B cell (primary cell): ENCODE measurements around the gene HDAC10. TPM values are rescaled to one million over a fixed set of nuclear protein-coding genes. Genes with fewer than 3 reads are reported as not detected.

Experiments
- ATAC-seq: fragments of 200-7000 bp; cut with Tn5 transposase; one replicate; pipeline ENCODE4 v1.10.0; 2021; ENCODE audit warnings: low read depth, mild to moderate bottlenecking, moderate number of reproducible peaks, moderate library complexity
- CTCF ChIA-PET: fragments of 350-600 bp; sonication (Branson Sonifier 250); formaldehyde crosslinking; loops from one replicate; lab custom pipeline; 2021; ENCODE audit warnings: antibody characterized with exemption, inconsistent platforms; lab: Charles Lee
- POLR2A ChIA-PET: fragments of 350-600 bp; sonication (Branson Sonifier 250); formaldehyde crosslinking; loops from one replicate; lab custom pipeline; 2021; ENCODE audit warnings: antibody characterized with exemption; lab: Charles Lee
- DNase-seq: peaks from one replicate; pipeline ENCODE4 v3.0.0; 2013
- H2AFZ ChIP-seq: 2 replicates; pipeline ENCODE4 v1.6.1; 2012; ENCODE audit warnings: mild to moderate bottlenecking, low read depth, low read length; ENCODE audit not compliant: insufficient read depth, poor library complexity, severe bottlenecking
- H3K27ac ChIP-seq, 2 donors: 1 replicate in 1 of 2; 2 replicates in 1 of 2; pipeline ENCODE4 v1.5.1; 2012 to 2013; ENCODE audit warnings: low read length in 2 of 2, mild to moderate bottlenecking in 2 of 2, moderate library complexity in 1 of 2
- H3K27me3 ChIP-seq, 4 experiments: fragments of 200-600 bp in 1 of 4; sonication (generic) in 1 of 4; replicated peaks in 1 of 4; 1 replicate in 2 of 4; 2 replicates in 2 of 4; pipeline versions ENCODE4 v1.6.1 to v1.7.0; 2013 to 2016; ENCODE audit warnings: low read length in 3 of 4, mild to moderate bottlenecking in 2 of 4, mixed read lengths in 1 of 4, moderate library complexity in 1 of 4; ENCODE audit not compliant: insufficient read depth in 4 of 4, control insufficient read depth in 3 of 4; ENCODE audit errors: control extremely low read depth in 1 of 4
- H3K36me3 ChIP-seq, 2 experiments: replicated peaks in 1 of 2; 1 replicate in 1 of 2; 2 replicates in 1 of 2; pipeline versions ENCODE4 v1.6.1 to v1.7.1; 2013; ENCODE audit warnings: low read length in 1 of 2; ENCODE audit not compliant: insufficient read depth in 2 of 2, control insufficient read depth in 1 of 2; ENCODE audit errors: control extremely low read depth in 1 of 2, extremely low read depth in 1 of 2
- H3K4me1 ChIP-seq, 2 donors: fragments of 200-600 bp in 1 of 2; sonication (generic) in 1 of 2; 1 replicate in 1 of 2; 2 replicates in 1 of 2; pipeline versions ENCODE4 v1.5.1 to v1.6.1; 2013 to 2017; ENCODE audit warnings: low read length in 2 of 2; ENCODE audit not compliant: control insufficient read depth in 2 of 2, insufficient read depth in 2 of 2
- H3K4me2 ChIP-seq: replicated peaks from 2 replicates; pipeline ENCODE3; 2012; ENCODE audit warnings: mild to moderate bottlenecking, low read depth, low read length; ENCODE audit not compliant: poor library complexity, severe bottlenecking
- H3K4me3 ChIP-seq, 5 experiments: fragments of 200-600 bp in 1 of 5; sonication (generic) in 1 of 5; 1 replicate in 3 of 5; 2 replicates in 2 of 5; pipeline versions ENCODE4 v1.5.1 to v1.7.0; 2011 to 2016; ENCODE audit warnings: low read length in 4 of 5, mild to moderate bottlenecking in 4 of 5, low read depth in 2 of 5, control low read depth in 1 of 5, moderate library complexity in 1 of 5; ENCODE audit not compliant: insufficient read depth in 1 of 5; ENCODE audit errors: control extremely low read depth in 1 of 5, extremely low read depth in 1 of 5
- H3K79me2 ChIP-seq: fragments of 200-600 bp; sonication (generic); one replicate; pipeline ENCODE4 v1.6.0; 2016; ENCODE audit warnings: low read length; ENCODE audit not compliant: control insufficient read depth, insufficient read depth
- H3K9ac ChIP-seq: fragments of 200-600 bp; sonication (generic); 2 replicates; pipeline ENCODE4 v1.6.1; 2017; ENCODE audit warnings: mild to moderate bottlenecking, low read length, moderate library complexity
- H3K9me3 ChIP-seq, 3 donors: one replicate each; pipeline versions ENCODE4 v1.6.1 to v1.7.1; 2013; ENCODE audit warnings: low read length in 2 of 3; ENCODE audit not compliant: control insufficient read depth in 2 of 3, insufficient read depth in 1 of 3; ENCODE audit errors: control extremely low read depth in 1 of 3
- H4K20me1 ChIP-seq: 2 replicates; pipeline ENCODE4 v1.6.0; 2012; ENCODE audit warnings: mild to moderate bottlenecking, low read length; ENCODE audit not compliant: insufficient read depth, control insufficient read depth, poor library complexity, severe bottlenecking
- H3K27ac Mint-ChIP-seq: one replicate; pipeline ENCODE4 v1.8.0; 2021; ENCODE audit warnings: mixed read lengths
- H3K27me3 Mint-ChIP-seq: one replicate; pipeline ENCODE4 v1.8.0; 2021; ENCODE audit warnings: mixed read lengths
- H3K4me1 Mint-ChIP-seq: one replicate; pipeline ENCODE4 v1.8.0; 2021; ENCODE audit warnings: mixed read lengths
- H3K4me3 Mint-ChIP-seq: one replicate; pipeline ENCODE4 v1.8.0; 2021; ENCODE audit warnings: mixed read lengths
- H3K9me3 Mint-ChIP-seq: one replicate; pipeline ENCODE4 v1.8.0; 2022; ENCODE audit warnings: mixed read lengths; ENCODE audit not compliant: insufficient read depth
- EZH2 ChIP-seq: IDR thresholded peaks from 2 replicates; pipeline ENCODE4 v1.6.1; 2012; ENCODE audit warnings: borderline replicate concordance, low read depth, mild to moderate bottlenecking, moderate library complexity, low read length; ENCODE audit not compliant: insufficient read depth, poor library complexity, severe bottlenecking
- WGBS: methylation state at CpG from one replicate; pipeline ENCODE4 v1.1.5; 2013; ENCODE audit warnings: missing lambda C conversion rate; ENCODE audit not compliant: insufficient coverage; 5-methylcytosine and 5-hydroxymethylcytosine counted together
- intact Hi-C: fragments of 100-400 bp; cut with micrococcal nuclease; formaldehyde crosslinking; loops from one replicate; pipeline ENCODE4 v1.10.0; 2022
- polyA plus RNA-seq: library from polyadenylated mRNA; depleted of rRNA; stranded (reverse); fragments of >200 nt; gene quantifications from 2 replicates; pipeline ENCODE4 v1.2.3, GENCODE V29; 2012
- total RNA-seq, 2 donors: library from RNA; stranded (reverse); fragments of 120-200 nt in 1 of 2; gene quantifications; 1 replicate in 1 of 2; 2 replicates in 1 of 2; pipeline versions ENCODE4 v1.2.3 to v1.2.4, GENCODE V29; 2013 to 2022
- TF ChIP-seq, protein P1 (sequence below): fragments of 200-600 bp; IDR thresholded peaks from one replicate; pipeline ENCODE4 v1.8.0; 2022; ENCODE audit warnings: antibody characterized with exemption, mild to moderate bottlenecking

The HDAC10 gene
- total and polyA plus RNA-seq, 2 donors (not counting 1 experiment from before 2014, with no cell fraction given), result 136 to 187 TPM

DNA sequence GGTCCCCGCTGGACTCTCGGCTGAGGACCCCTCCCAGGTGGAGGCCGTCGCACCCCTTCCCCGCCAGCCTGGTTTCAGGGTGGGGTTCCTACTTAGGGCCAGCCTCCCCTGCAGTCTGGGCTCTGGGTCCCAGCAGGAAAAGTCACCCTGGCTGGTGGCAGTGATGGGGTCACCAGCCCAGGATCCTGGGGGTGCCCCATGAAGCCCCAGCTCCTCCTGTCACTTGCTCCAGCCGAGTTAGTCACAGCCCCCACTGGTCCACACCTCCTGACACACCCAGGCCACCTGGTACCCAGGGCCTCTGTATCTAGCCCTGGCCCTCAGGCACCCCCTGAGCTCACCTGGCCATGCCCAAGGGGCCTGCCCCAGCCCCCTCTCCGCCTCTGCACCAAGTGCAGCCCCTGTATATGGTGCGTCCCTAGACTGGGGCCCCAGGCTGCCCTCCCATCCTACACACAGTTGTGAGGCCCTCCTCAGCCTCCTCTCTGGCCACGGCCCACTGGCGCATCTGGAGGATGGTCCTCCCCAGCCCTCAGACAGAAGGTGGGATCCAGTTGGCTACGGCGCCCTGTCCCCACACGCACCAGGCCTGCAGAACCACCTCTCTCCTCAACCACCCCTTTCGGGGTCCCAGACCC is 49.7 kb upstream of the HDAC10 start:
- no peak overlapping the region for H3K9ac ChIP-seq
- peak overlapping the region; percentile 20 for H3K27ac Mint-ChIP-seq
- H3K4me3 Mint-ChIP-seq, result peak overlapping the region; percentile 45
- no peaks in the 10 kb centered on the region for H4K20me1 ChIP-seq
- ChIA-PET POLR2A (interaction anchor here (1.1 to 7.5 kb wide), 3 partner anchors 11 to 26 kb away, joined by 3 to 61 read pairs (median 3); partner anchors contain the start of gene DENND6B), CTCF (interaction anchor here (1.0 to 2.3 kb wide), 5 partner anchors 9 to 41 kb away, joined by 3 to 8 read pairs (median 4); no protein-coding TSS in a partner anchor)
- no peak overlapping the region for H2AFZ ChIP-seq
- H3K4me1 Mint-ChIP-seq, result peaks cover 59% of the 10 kb centered on the region
- WGBS, result 96% methylated on average over 13 of the region's 14 CpGs
- peaks cover 7% of the 10 kb centered on the region for H3K27me3 Mint-ChIP-seq
- TF ChIP-seq EZH2, result no peak
- DNase-seq, result no peak
- no peaks in the 10 kb centered on the region for H3K79me2 ChIP-seq
- H3K36me3 ChIP-seq, result no peaks in the 10 kb centered on the region
- H3K4me2 ChIP-seq, result peak overlapping the region; percentile 95
- no peak for ATAC-seq
- intact Hi-C loops, result loop anchor here (2.0 kb wide), 2 partner anchors 14 to 30 kb away; partner anchors contain the start of gene MAPK11
- no peak overlapping the region for H3K4me3 ChIP-seq
- peaks cover 0 to 7% (median 0%) of the 10 kb centered on the region in 3 donors for H3K9me3 ChIP-seq
- H3K27ac ChIP-seq, result no peak overlapping the region
- no peaks in the 10 kb centered on the region for H3K9me3 Mint-ChIP-seq
- peaks cover 62 to 69% of the 10 kb centered on the region in 2 donors for H3K4me1 ChIP-seq
- H3K27me3 ChIP-seq, result peaks cover 0 to 17% (median 8%) of the 10 kb centered on the region in 4 experiments

DNA sequence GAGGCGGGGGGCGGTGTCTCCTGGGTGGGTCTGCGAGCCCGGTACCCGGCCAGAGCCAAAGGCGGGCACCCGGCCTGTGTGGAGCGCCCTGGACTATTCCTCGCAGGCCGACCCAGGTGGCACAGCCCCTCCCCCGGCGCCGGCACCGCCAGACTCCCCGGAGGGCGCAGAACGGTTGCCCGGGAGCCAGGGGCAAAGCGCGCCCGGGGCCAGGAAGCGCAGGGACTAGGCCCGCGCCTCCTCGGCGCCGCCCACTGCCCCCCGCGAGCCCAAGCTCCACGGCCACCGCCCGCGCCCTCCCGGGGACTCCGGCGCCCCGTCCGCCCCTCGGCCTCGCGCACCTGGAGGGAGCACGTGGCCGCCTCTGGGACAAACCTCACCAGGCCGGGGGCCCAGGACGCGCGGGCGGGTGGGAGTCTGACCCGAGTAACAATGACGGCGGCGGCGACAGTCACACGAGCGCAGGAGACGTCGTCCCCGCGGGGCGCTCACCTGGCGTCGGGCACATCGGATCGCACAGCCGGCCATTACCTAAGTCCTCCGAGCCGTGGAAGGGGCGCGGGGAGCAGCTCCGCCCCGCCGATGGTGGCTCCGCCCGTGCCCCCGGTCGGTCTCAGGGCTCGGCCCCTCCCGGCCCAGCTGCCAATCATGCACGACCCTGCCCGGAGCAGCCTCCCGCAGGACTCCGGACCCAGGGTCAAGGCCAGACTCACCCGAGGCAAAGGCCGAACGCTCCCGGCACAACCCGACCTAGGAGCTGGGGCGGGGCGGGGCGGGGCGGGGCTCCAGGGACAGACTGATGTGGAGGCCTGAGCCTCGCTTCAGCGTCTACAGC is 48.9 kb upstream of the HDAC10 start:
- intact Hi-C loops, result loop anchor here (2.0 kb wide), 2 partner anchors 15 to 29 kb away; partner anchors contain the start of gene MAPK11

More for the DNA sequence above, 48.9 kb upstream of the HDAC10 start:
- ATAC-seq (peak; percentile 7), DNase-seq (no peak)
- no peak overlapping the region for H3K27ac ChIP-seq
- H2AFZ ChIP-seq, result peak overlapping the region; percentile 38
- peak overlapping the region; percentile 95 for H3K4me2 ChIP-seq
- H3K79me2 ChIP-seq, result no peaks in the 10 kb centered on the region
- WGBS, result 45% methylated on average over 93 of the region's 93 CpGs
- Mint-ChIP-seq H3K9me3 (no peaks in the 10 kb centered on the region), H3K4me3 (peak overlapping the region; percentile 57), H3K27ac (no peak overlapping the region), H3K27me3 (peaks cover 7% of the 10 kb centered on the region), H3K4me1 (peaks cover 60% of the 10 kb centered on the region)
- POLR2A ChIA-PET, result interaction anchor here (0.6 to 7.5 kb wide), 5 partner anchors 12 to 58 kb away, joined by 3 to 61 read pairs (median 3); partner anchors contain the start of gene DENND6B
- H3K4me3 ChIP-seq, result peak overlapping the region in 3 of 5 experiments; percentile 17 to 27 (median 19)
- peaks cover 54 to 61% of the 10 kb centered on the region in 2 donors for H3K4me1 ChIP-seq
- CTCF ChIA-PET, result interaction anchor here (1.0 to 2.3 kb wide), 4 partner anchors 24 to 42 kb away, joined by 3 to 8 read pairs (median 4); no protein-coding TSS in a partner anchor
- no peaks in the 10 kb centered on the region for H3K36me3 ChIP-seq
- peaks cover 0 to 10% (median 5%) of the 10 kb centered on the region in 4 experiments for H3K27me3 ChIP-seq
- peaks cover 0 to 4% (median 0%) of the 10 kb centered on the region in 3 donors for H3K9me3 ChIP-seq
- no peaks in the 10 kb centered on the region for H4K20me1 ChIP-seq
- H3K9ac ChIP-seq, result peak overlapping the region; percentile 29
- TF ChIP-seq, protein P1, sequence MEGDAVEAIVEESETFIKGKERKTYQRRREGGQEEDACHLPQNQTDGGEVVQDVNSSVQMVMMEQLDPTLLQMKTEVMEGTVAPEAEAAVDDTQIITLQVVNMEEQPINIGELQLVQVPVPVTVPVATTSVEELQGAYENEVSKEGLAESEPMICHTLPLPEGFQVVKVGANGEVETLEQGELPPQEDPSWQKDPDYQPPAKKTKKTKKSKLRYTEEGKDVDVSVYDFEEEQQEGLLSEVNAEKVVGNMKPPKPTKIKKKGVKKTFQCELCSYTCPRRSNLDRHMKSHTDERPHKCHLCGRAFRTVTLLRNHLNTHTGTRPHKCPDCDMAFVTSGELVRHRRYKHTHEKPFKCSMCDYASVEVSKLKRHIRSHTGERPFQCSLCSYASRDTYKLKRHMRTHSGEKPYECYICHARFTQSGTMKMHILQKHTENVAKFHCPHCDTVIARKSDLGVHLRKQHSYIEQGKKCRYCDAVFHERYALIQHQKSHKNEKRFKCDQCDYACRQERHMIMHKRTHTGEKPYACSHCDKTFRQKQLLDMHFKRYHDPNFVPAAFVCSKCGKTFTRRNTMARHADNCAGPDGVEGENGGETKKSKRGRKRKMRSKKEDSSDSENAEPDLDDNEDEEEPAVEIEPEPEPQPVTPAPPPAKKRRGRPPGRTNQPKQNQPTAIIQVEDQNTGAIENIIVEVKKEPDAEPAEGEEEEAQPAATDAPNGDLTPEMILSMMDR, result no peak
- TF ChIP-seq EZH2, result no peak
